Adrenal gland (tissue), 12 donors: ENCODE results near the gene RND3. TPM values are rescaled to one million over a fixed set of nuclear protein-coding genes. Genes with fewer than 3 reads are reported as not detected.

Source experiments
- DNase-seq, 7 donors: peaks; one replicate each; pipeline ENCODE4 v3.0.0-alpha.2; 2019 to 2020
- H3K27ac ChIP-seq, 5 donors: fragments of 200-600 bp; sonication (generic) in 4 of 5; 1 replicate in 3 of 5; 2 replicates in 2 of 5; pipeline versions ENCODE4 v1.5.1 to v1.8.0; 2016 to 2020; ENCODE audit warnings: mild to moderate bottlenecking in 1 of 5
- H3K27me3 ChIP-seq: fragments of 200-600 bp; 2 replicates; pipeline ENCODE4 v1.8.0; 2021
- H3K36me3 ChIP-seq, 2 donors: fragments of 200-600 bp; replicated peaks in 1 of 2; 1 replicate in 1 of 2; 2 replicates in 1 of 2; pipeline versions ENCODE4 v1.5.1 to v1.8.0; 2018 to 2022
- H3K4me1 ChIP-seq, 2 donors: fragments of 200-600 bp; replicated peaks in 1 of 2; 1 replicate in 1 of 2; 2 replicates in 1 of 2; pipeline versions ENCODE4 v1.5.1 to v1.8.0; 2018 to 2021
- H3K4me3 ChIP-seq, 4 donors: fragments of 200-600 bp; sonication (generic) in 3 of 4; one replicate each; pipeline ENCODE4 v1.5.1; 2016 to 2018
- H3K9me3 ChIP-seq, 3 donors: fragments of 200-600 bp; sonication (generic) in 1 of 3; replicated peaks in 1 of 3; 1 replicate in 2 of 3; 2 replicates in 1 of 3; pipeline versions ENCODE4 v1.5.1 to v1.8.0; 2016 to 2021
- CTCF ChIP-seq, 6 experiments: fragments of 450-650 bp in 4 of 6; fragments of 200-600 bp in 2 of 6; sonication (generic) in 1 of 6; IDR thresholded peaks; 1 replicate in 5 of 6; 2 replicates in 1 of 6; pipeline versions ENCODE4 v1.5.1 to v1.8.0; 2016 to 2021; ENCODE audit warnings: antibody characterized with exemption in 6 of 6, mild to moderate bottlenecking in 2 of 6, moderate library complexity in 1 of 6
- POLR2A ChIP-seq, 2 donors: fragments of 450-650 bp; IDR thresholded peaks; one replicate each; pipeline ENCODE4 v1.6.1; 2017; ENCODE audit warnings: antibody characterized with exemption in 2 of 2, mild to moderate bottlenecking in 2 of 2, moderate library complexity in 1 of 2
- WGBS, 4 donors: extraction: QIAGEN DNeasy Blood & Tissue Kit in 2 of 4; methylation state at CpG; one replicate each; pipeline versions ENCODE4 v1.1.5 to v1.1.7; 2013 to 2017; 5-methylcytosine and 5-hydroxymethylcytosine counted together
- intact Hi-C, 2 donors: fragments of 100-400 bp; cut with DNase I; formaldehyde crosslinking; loops; one replicate each; pipeline versions ENCODE4 v1.14.1 to v1.15.0; 2022 to 2023
- polyA plus RNA-seq, 3 donors: library from polyadenylated mRNA; stranded (reverse); fragments of 200-250 nt in 2 of 3; fragments of 350-450 nt in 1 of 3; fragmentation: Illumina TruSeq in 1 of 3; extraction: RNeasy Lipid Tissue Mini Kit (QIAGEN cat#74804) in 1 of 3; gene quantifications; one replicate each; pipeline ENCODE4 v1.2.3, GENCODE V29; 2013 to 2014
- total RNA-seq, 9 donors: library from RNA; depleted of rRNA in 4 of 9; stranded (reverse); fragments of >200 nt in 4 of 9; fragments of 120-200 nt in 1 of 9; fragmentation: NEBNext Ultra II Directional in 1 of 9; extraction: Animal tissue kit (Norgen Biotek cat#: 25700) in 1 of 9; gene quantifications; one replicate each; pipeline versions ENCODE4 v1.1.0 to v1.2.4, GENCODE V29; 2013 to 2023
- donor health status: healthy with polysubstance abuse.
- donor health status: Bipolar disorder and iron deficiency.
- donor health status: DM: yes; HTN: yes; CAD: no.
- donor health status: DM: no; HTN: no; CAD: no.
- donor health status: DM: no; HTN: no; CAD: no.
- donor health status: DM: yes; HTN: yes; CAD: no.

Gene RND3
- total and polyA plus RNA-seq, 12 donors, result 25.3 to 118 (median 52.4) TPM

GRCh38 chr2:150494234-150494945, 6.9 kb upstream of the RND3 start:
- intact Hi-C loops, result no loop called here
- WGBS, 4 donors, result 52 to 74% (median 60%) methylated on average over 4 of the region's 4 CpGs

DNA sequence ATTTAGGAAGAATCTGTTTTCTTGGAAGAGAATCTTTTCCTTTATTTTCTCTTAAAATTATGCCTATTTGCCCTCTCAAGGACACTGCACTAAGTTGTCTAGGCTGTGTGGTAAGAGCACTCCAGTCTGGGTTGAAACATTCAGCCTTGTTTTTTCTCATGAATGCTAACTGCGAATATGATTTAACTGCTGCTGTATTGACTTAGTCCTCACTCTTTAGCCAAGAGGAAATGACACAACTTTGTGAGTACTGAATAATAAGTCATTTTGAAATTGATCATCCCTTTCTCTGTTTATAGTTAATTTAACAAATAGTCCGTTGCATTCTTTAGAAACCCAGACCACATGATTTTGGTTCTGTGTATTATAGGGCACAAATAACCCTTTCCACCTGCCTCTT, 4.5 kb upstream of the RND3 start:
- H3K4me1 ChIP-seq, result no peaks in the 10 kb centered on the region
- H3K4me3 ChIP-seq, result no peak overlapping the region
- TF ChIP-seq CTCF (IDR thresholded peaks at IDR 0.05) (no peak), POLR2A (IDR thresholded peaks at IDR 0.05) (no peak)
- DNase-seq, result no peak
- 28 to 49% (median 33%) methylated on average over 2 of the region's 2 CpGs for WGBS, 4 donors
- no peaks in the 10 kb centered on the region for H3K9me3 ChIP-seq
- H3K36me3 ChIP-seq, result no peaks in the 10 kb centered on the region
- H3K27ac ChIP-seq, result no peak overlapping the region
- intact Hi-C loops, result no loop called here
- no peaks in the 10 kb centered on the region for H3K27me3 ChIP-seq

More at GRCh38 chr2:150494234-150494945, 6.9 kb upstream of the RND3 start:
- H3K27ac ChIP-seq, result no peak overlapping the region
- no peaks in the 10 kb centered on the region for H3K9me3 ChIP-seq
- no peaks in the 10 kb centered on the region for H3K4me1 ChIP-seq
- TF ChIP-seq CTCF (IDR thresholded peaks at IDR 0.05) (no peak), POLR2A (IDR thresholded peaks at IDR 0.05) (no peak)
- H3K36me3 ChIP-seq, result no peaks in the 10 kb centered on the region
- H3K27me3 ChIP-seq, result no peaks in the 10 kb centered on the region
- H3K4me3 ChIP-seq, result no peak overlapping the region
- DNase-seq, result no peak

- TF ChIP-seq CTCF (IDR thresholded peaks at IDR 0.05) (no peak), POLR2A (IDR thresholded peaks at IDR 0.05) (no peak)
- Histone ChIP-seq H3K9me3 (no peaks in the 10 kb centered on the region), H3K4me3 (no peak overlapping the region), H3K4me1 (no peaks in the 10 kb centered on the region), H3K36me3 (no peaks in the 10 kb centered on the region), H3K27me3 (no peaks in the 10 kb centered on the region), H3K27ac (no peak overlapping the region)
- no peak for DNase-seq
- intact Hi-C loops, result no loop called here
- WGBS, 4 donors, result 62 to 76% (median 66%) methylated on average over 2 of the region's 2 CpGs
These were observed 4.0 kb upstream of the RND3 start for GRCh38 chr2:150491430-150491829.

- Histone ChIP-seq H3K27ac (no peak overlapping the region), H3K9me3 (no peaks in the 10 kb centered on the region), H3K36me3 (no peaks in the 10 kb centered on the region), H3K27me3 (no peaks in the 10 kb centered on the region), H3K4me1 (no peaks in the 10 kb centered on the region), H3K4me3 (no peak overlapping the region)
- DNase-seq, result no peak
- intact Hi-C loops, result no loop called here
- TF ChIP-seq POLR2A (IDR thresholded peaks at IDR 0.05) (no peak), CTCF (IDR thresholded peaks at IDR 0.05) (no peak)
- WGBS, 4 donors, result 75 to 85% (median 84%) methylated on average over 6 of the region's 6 CpGs
These were observed 3.0 kb upstream of the RND3 start for GRCh38 chr2:150490466-150490865.
